Gastroesophageal sphincter (tissue), 3 donors: Measurements from ENCODE around the gene MAPK1.
"Not testable (repeated sequence)": the region's sequence is repeated elsewhere in the genome, so short reads cannot be mapped to it uniquely, and the experiment has no call there.

Experiments used
- CTCF ChIP-seq, 4 experiments: fragments of 200-600 bp in 2 of 4; fragments of 450-650 bp in 2 of 4; sonication (generic) in 1 of 4; IDR thresholded peaks; one replicate each; pipeline ENCODE4 v1.5.1; 2017 to 2019; ENCODE audit warnings: antibody characterized with exemption in 4 of 4, mild to moderate bottlenecking in 2 of 4, moderate library complexity in 2 of 4
- POLR2AphosphoS5 ChIP-seq: sonication (generic); formaldehyde crosslinking; IDR thresholded peaks from one replicate; pipeline ENCODE4 v1.6.1; 2017; ENCODE audit warnings: antibody characterized with exemption

- not testable (repeated sequence) for TF ChIP-seq POLR2AphosphoS5; CTCF (IDR thresholded peaks at IDR 0.05)
These were observed 73.7 kb downstream of the MAPK1 start for GRCh38 chr22:21793716-21794115.
